K562 (cell line): Measurements from ENCODE around the gene MRPL2. TPM values are rescaled to one million over a fixed set of nuclear protein-coding genes. Genes with fewer than 3 reads are reported as not detected.
A peak's percentile ranks its signal among the peaks of the same experiment; 100 is the strongest.
"Not testable (repeated sequence)": the region's sequence is repeated elsewhere in the genome, so short reads cannot be mapped to it uniquely, and the experiment has no call there.

Experiments used
- ATAC-seq: fragments of 200-7000 bp; cut with Tn5 transposase; 3 replicates; pipeline ENCODE4 v1.9.1; 2020; ENCODE audit warnings: moderate library complexity
- BruUV-seq: library from RNA; stranded (reverse); fragments of 400-500 nt; replicated peaks from 2 replicates; lab custom pipeline; 2021; lab: Mats Ljungman, UMichigan
- CTCF ChIA-PET: fragments of 300-600 bp; formaldehyde crosslinking; extraction: SDS; loops from one replicate; lab custom pipeline; 2021; ENCODE audit warnings: low intra/inter-chr PET ratio; lab: Yijun Ruan, JAX
- POLR2A ChIA-PET: fragments of 300-600, 350-650 bp; sonication (Branson Sonifier 250); formaldehyde crosslinking; extraction: SDS; loops from one replicate; lab custom pipeline; 2021; ENCODE audit warnings: antibody characterized with exemption, inconsistent platforms; lab: Yijun Ruan, JAX
- DNase-seq, 4 experiments: peaks; one replicate each; pipeline versions ENCODE4 v3.0.0 to v3.0.0-alpha.2; 2011 to 2018; ENCODE audit warnings: low spot score in 3 of 4, mixed read lengths in 3 of 4; ENCODE audit errors: extremely low read depth in 1 of 4
- FAIRE-seq: peaks from 2 replicates; lab custom pipeline; 2011; peaks lifted over from hg19 to GRCh38; lab: Jason Lieb, UNC
- H2AFZ ChIP-seq: 2 replicates; pipeline ENCODE4 v1.6.0; 2011; ENCODE audit warnings: low read depth, low read length, control low read depth, inconsistent platforms
- H3K27ac ChIP-seq: fragments of 200-600 bp; 3 replicates; pipeline ENCODE4 v1.8.0; 2011; ENCODE audit warnings: low read depth, mild to moderate bottlenecking, control low read depth, inconsistent platforms, low read length, moderate library complexity, mixed read lengths; ENCODE audit errors: extremely low read depth
- H3K27me3 ChIP-seq, 2 experiments: fragments of 300-600 bp in 1 of 2; 2 replicates in 1 of 2; 3 replicates in 1 of 2; pipeline versions ENCODE4 v1.6.0 to v1.8.0; 2011; ENCODE audit warnings: inconsistent platforms in 2 of 2, low read length in 2 of 2, mild to moderate bottlenecking in 1 of 2, mixed read lengths in 1 of 2, moderate library complexity in 1 of 2; ENCODE audit not compliant: control insufficient read depth in 2 of 2, insufficient read depth in 2 of 2
- H3K36me3 ChIP-seq: fragments of 300-600 bp; 3 replicates; pipeline ENCODE4 v1.8.0; 2011; ENCODE audit warnings: mild to moderate bottlenecking, low read length, inconsistent platforms; ENCODE audit not compliant: control insufficient read depth, insufficient read depth
- H3K4me1 ChIP-seq, 2 experiments: fragments of 200-600 bp in 1 of 2; replicated peaks in 1 of 2; 2 replicates in 1 of 2; 3 replicates in 1 of 2; pipeline versions ENCODE4 v1.5.1 to v1.8.0; 2011; ENCODE audit warnings: inconsistent platforms in 2 of 2, low read length in 2 of 2, mild to moderate bottlenecking in 1 of 2, mixed read lengths in 1 of 2, moderate library complexity in 1 of 2; ENCODE audit not compliant: control insufficient read depth in 2 of 2, insufficient read depth in 2 of 2
- H3K4me2 ChIP-seq: 2 replicates; pipeline ENCODE4 v1.6.1; 2011; ENCODE audit warnings: low read length, control low read depth, inconsistent platforms, mixed read lengths; ENCODE audit not compliant: insufficient read depth
- H3K4me3 ChIP-seq: fragments of 200-600 bp; sonication (generic), shearing (Covaris generic); 2 replicates; pipeline ENCODE4 v1.5.1; 2016; ENCODE audit warnings: control low read depth, inconsistent platforms
- H3K79me2 ChIP-seq: fragments of 200-600 bp; 3 replicates; pipeline ENCODE4 v1.8.0; 2011; ENCODE audit warnings: low read length, inconsistent platforms; ENCODE audit not compliant: control insufficient read depth, insufficient read depth
- H3K9ac ChIP-seq, 2 experiments: 2 replicates each; pipeline versions ENCODE4 v1.6.0 to v1.6.1; 2011; ENCODE audit warnings: low read depth in 2 of 2, low read length in 2 of 2, control low read depth in 1 of 2, inconsistent platforms in 1 of 2, mild to moderate bottlenecking in 1 of 2, mixed read lengths in 1 of 2; ENCODE audit not compliant: insufficient read depth in 1 of 2
- H3K9me1 ChIP-seq: one replicate; pipeline ENCODE4 v1.6.0; 2011; ENCODE audit warnings: inconsistent platforms, mild to moderate bottlenecking, low read length, moderate library complexity; ENCODE audit not compliant: control insufficient read depth, insufficient read depth
- H3K9me3 ChIP-seq: replicated peaks from 2 replicates; pipeline ENCODE4 v1.5.1; 2011; ENCODE audit warnings: low read depth, low read length, inconsistent platforms; ENCODE audit not compliant: control insufficient read depth, insufficient read depth
- H4K20me1 ChIP-seq: replicated peaks from 2 replicates; pipeline ENCODE4 v1.6.1; 2011; ENCODE audit warnings: low read length, inconsistent platforms, mixed read lengths; ENCODE audit not compliant: control insufficient read depth, insufficient read depth
- RCOR1 ChIP-seq, 2 experiments: IDR thresholded peaks; 2 replicates each; pipeline ENCODE4 v1.6.1; 2012; ENCODE audit warnings: low read depth in 2 of 2, low read length in 2 of 2, borderline replicate concordance in 1 of 2, improper control_type of control experiment in 1 of 2
- TFAM ChIP-seq: fragments of 250-450 bp; sonication (Bioruptor Pico); conservative IDR thresholded peaks from 2 replicates; pipeline ENCODE4 v1.5.0; 2021; ENCODE audit warnings: mild to moderate bottlenecking, moderate library complexity
- ZNF717 ChIP-seq: fragments of 250-450 bp; sonication (Bioruptor Pico); IDR thresholded peaks from 2 replicates; pipeline ENCODE4 v1.5.0; 2021
- WGBS: fragments of 100-300 bp; shearing (Covaris generic); methylation state at CpG from one replicate; pipeline ENCODE4 v1.1.6; 2016; ENCODE audit warnings: low coverage, mixed read lengths; ENCODE audit not compliant: insufficient coverage; ENCODE audit errors: missing lambda C conversion rate; 5-methylcytosine and 5-hydroxymethylcytosine counted together
- in situ Hi-C: fragments of 300-500 bp; cut with MboI; formaldehyde crosslinking; loops from 4 replicates; pipeline ENCODE4 v1.15.0; 2018; ENCODE audit warnings: inconsistent platforms, mixed read lengths
- intact Hi-C: fragments of 100-400 bp; cut with micrococcal nuclease; formaldehyde crosslinking; loops from 2 replicates; pipeline ENCODE4 v1.14.2; 2022
- polyA plus RNA-seq, 8 experiments: library from polyadenylated mRNA; depleted of rRNA in 4 of 8; stranded (reverse) in 5 of 8; unstranded in 3 of 8; fragments of >200 nt; fragmentation: Nextera tagmentation in 2 of 8; fragmentation: Illumina TruSeq in 1 of 8; extraction: Ambion mirVana in 2 of 8; extraction: Trizol in 1 of 8; gene quantifications; 2 replicates each; pipeline versions ENCODE4 v1.2.1 to v1.2.3, GENCODE V29; 2011 to 2014; ENCODE audit warnings: inconsistent platforms in 1 of 8, missing spikeins in 1 of 8
- total RNA-seq, 7 experiments: library from RNA; depleted of rRNA in 6 of 7; stranded (reverse); fragments of >200 nt in 6 of 7; fragmentation: Illumina TruSeq in 2 of 7; extraction: Trizol in 2 of 7; gene quantifications; 2 replicates each; pipeline versions ENCODE4 v1.2.1 to v1.2.3, GENCODE V29; 2011 to 2021; ENCODE audit warnings: low replicate concordance in 1 of 7

Gene MRPL2
- total and polyA plus RNA-seq, 9 of the 15 experiments (the other 6 are each of a cell fraction or from before 2014, with no cell fraction given) = 63.1 to 262 (median 121) TPM

GRCh38 chr6:43082806-43083655 lies 23.8 kb upstream of the MRPL2 start:
- ATAC-seq = no peak
- Histone ChIP-seq H3K4me3 (no peak overlapping the region), H3K36me3 (no peaks in the 10 kb centered on the region), H3K79me2 (no peaks in the 10 kb centered on the region), H3K4me1 (peaks cover 2% of the 10 kb centered on the region in 2 experiments; a peak in 3 of 5 replicates), H3K9me1 (peaks cover 3% of the 10 kb centered on the region), H3K9ac (peak overlapping the region in 1 of 2 experiments; percentile 69; a peak in 2 of 4 replicates), H3K27ac (no peak overlapping the region), H3K4me2 (no peak overlapping the region), H3K9me3 (no peaks in the 10 kb centered on the region), H4K20me1 (no peaks in the 10 kb centered on the region; the same call in 1 of the 2 replicates), H3K27me3 (peaks cover 8% of the 10 kb centered on the region in 2 experiments; a peak in 3 of 5 replicates)
- no peak for DNase-seq
- ChIA-PET POLR2A (interaction anchor here (0.6 to 1.7 kb wide), 6 partner anchors 10 to 153 kb away, joined by 3 to 8 read pairs (median 5); partner anchors contain the start of gene CNPY3), CTCF (no interaction called here)
- intact Hi-C loops = no loop called here
- in situ Hi-C loops = no loop called here
- no TSS peak for BruUV-seq
- FAIRE-seq = no peak
- WGBS = 15% methylated on average over 13 of the region's 13 CpGs
- TF ChIP-seq TFAM (CRISPR knock-in tag) (no peak), RCOR1 (IDR thresholded peaks at IDR 0.05; ENCODE audit: borderline replicate concordance in 1 of 2, low read depth in 2 of 2, low read length in 2 of 2) (no peak), ZNF717 (CRISPR knock-in tag) (no peak)
- TF ChIP-seq, all 486 proteins: peak for 0
- no peak overlapping the region; the same call in 1 of the 2 replicates for H2AFZ ChIP-seq

DNA sequence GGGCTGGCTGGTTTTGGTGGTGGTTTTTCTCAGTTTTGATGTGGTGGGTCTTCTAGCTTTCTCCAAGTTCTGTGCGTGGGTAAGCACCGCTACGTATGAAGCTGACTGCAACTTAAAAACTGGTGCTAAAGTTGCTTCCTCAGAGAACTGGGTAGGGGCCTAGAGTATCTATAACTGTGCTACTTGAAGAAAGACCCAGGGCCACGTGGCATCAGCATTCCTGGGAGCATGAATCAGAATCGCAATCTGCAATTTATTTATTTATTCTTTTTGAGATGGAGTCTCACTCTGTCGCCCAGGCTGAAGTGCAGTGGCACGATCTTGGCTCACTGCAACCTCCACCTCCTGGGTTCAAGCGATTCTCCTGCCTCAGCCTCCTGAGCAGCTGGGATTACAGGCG lies 22.7 kb upstream of the MRPL2 start:
- in situ Hi-C loops, intact Hi-C loops, ATAC-seq, H3K9me1 ChIP-seq, FAIRE-seq, H3K4me3 ChIP-seq, H2AFZ ChIP-seq, CTCF ChIA-PET, H4K20me1 ChIP-seq, H3K36me3 ChIP-seq, H3K27me3 ChIP-seq, DNase-seq, H3K4me1 ChIP-seq, H3K9me3 ChIP-seq, H3K79me2 ChIP-seq, H3K27ac ChIP-seq, H3K4me2 ChIP-seq, H3K9ac ChIP-seq, BruUV-seq: not testable (repeated sequence)
- 56% methylated on average over 9 of the region's 9 CpGs for WGBS
- POLR2A ChIA-PET = interaction anchor here (0.7 to 1.7 kb wide), 5 partner anchors 11 to 152 kb away, joined by 3 to 8 read pairs (median 5); partner anchors contain the start of genes CNPY3, KLC4 and MRPL2
